ENCODE results near the gene NELL2. TPM values are rescaled to one million over a fixed set of nuclear protein-coding genes. Genes with fewer than 3 reads are reported as not detected.
"Not testable (repeated sequence)": the region's sequence is repeated elsewhere in the genome, so short reads cannot be mapped to it uniquely, and the experiment has no call there.

Gene NELL2
- total RNA-seq, 4 donors from 2014 or later, result 1.1 to 22.9 (median 15.6) TPM

- DNase-seq (ENCODE audit: low spot score) (no peak), ATAC-seq (ENCODE audit: low FRiP score) (peak; percentile 59)
- no peak for TF ChIP-seq CTCF (IDR thresholded peaks at IDR 0.05)
Measured at GRCh38 chr12:44835641-44836379, 40.3 kb downstream of the NELL2 start.

DNA sequence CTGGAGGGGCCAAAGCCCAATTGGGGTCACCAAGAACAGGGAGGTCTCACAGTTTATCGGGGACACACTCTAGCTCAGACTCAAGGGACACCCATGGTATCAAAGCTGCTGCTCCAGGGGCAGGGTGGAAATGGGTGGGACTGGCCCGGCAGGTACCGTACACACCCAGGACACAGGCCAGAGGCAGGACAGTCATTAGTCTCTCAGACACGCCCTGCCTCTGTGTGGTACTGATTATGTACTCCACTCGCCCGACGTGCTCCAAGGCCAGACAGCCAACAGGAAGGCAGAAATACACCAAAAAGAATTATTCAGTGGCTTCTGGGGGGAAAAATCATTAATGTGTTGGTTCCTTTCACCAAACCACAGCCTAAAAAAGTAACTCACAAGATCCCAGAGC lies 41.1 kb downstream of the NELL2 start:
- ATAC-seq (ENCODE audit: low FRiP score); DNase-seq (ENCODE audit: low spot score): not testable (repeated sequence)

GRCh38 chr12:44833561-44833960 lies 42.6 kb downstream of the NELL2 start:
- ATAC-seq (ENCODE audit: low FRiP score), result no peak
- no peak for TF ChIP-seq CTCF (IDR thresholded peaks at IDR 0.05)
- no peak for DNase-seq (ENCODE audit: low spot score)

GRCh38 chr12:44830566-44831055 lies 45.5 kb downstream of the NELL2 start:
- DNase-seq (ENCODE audit: low spot score), result no peak
- ATAC-seq (ENCODE audit: low FRiP score), result no peak
- no peak for TF ChIP-seq CTCF (IDR thresholded peaks at IDR 0.05)

DNA sequence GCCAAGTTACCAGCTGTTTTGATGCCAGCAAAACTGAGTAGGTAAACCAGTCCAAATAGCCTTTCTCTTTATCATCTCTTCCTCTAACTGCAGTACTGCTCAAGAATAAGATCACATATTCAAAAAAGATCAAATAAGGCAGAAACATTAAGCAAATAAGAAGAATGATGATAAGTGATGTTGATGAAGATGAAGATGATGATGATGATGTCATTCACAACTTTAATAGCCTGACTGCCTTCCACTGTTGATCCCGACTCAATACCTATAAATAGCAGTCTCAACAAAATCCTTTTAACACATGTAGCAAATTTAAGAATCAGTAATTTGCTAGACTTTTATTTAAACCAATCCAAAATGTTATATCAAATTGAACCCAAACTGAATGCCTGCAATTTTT lies 47.1 kb downstream of the NELL2 start:
- ATAC-seq (ENCODE audit: low FRiP score) (no peak), DNase-seq (ENCODE audit: low spot score) (no peak)

DNA sequence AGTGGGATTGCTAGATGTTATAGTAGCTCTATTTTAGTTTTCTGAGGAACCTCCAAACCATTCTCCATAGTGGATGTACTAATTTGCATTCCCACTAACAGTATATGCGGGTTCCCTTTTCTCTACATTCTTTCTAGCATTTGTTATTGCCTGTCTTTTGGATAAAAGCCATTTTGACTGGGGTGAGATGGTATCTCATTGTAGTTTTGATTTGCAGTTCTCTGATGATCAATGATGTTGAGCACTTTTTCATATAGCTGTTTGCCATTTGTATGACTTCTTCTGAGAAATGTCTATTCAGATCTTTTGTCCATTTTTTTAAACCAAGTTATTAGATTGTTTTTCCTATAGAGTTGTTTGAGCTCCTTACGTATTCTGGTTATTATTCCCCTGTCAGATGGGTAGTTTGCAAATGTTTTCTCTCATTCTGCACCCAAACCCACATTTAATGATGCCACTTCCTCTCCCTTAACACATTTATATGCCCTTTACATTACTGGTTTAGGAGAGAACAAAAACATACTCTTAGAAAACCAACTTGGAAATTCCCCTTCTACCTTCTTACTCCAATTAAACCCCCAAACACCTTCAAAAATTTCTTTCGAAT lies 48.2 kb downstream of the NELL2 start:
- DNase-seq (ENCODE audit: low spot score), result no peak
- ATAC-seq (ENCODE audit: low FRiP score), result no peak
- TF ChIP-seq CTCF (IDR thresholded peaks at IDR 0.05), result no peak

More for the DNA sequence above, 47.1 kb downstream of the NELL2 start:
- no peak for TF ChIP-seq CTCF (IDR thresholded peaks at IDR 0.05)

- DNase-seq (ENCODE audit: low spot score); ATAC-seq (ENCODE audit: low FRiP score): not testable (repeated sequence)
Measured at GRCh38 chr12:44821702-44822101, 54.4 kb downstream of the NELL2 start.

DNA sequence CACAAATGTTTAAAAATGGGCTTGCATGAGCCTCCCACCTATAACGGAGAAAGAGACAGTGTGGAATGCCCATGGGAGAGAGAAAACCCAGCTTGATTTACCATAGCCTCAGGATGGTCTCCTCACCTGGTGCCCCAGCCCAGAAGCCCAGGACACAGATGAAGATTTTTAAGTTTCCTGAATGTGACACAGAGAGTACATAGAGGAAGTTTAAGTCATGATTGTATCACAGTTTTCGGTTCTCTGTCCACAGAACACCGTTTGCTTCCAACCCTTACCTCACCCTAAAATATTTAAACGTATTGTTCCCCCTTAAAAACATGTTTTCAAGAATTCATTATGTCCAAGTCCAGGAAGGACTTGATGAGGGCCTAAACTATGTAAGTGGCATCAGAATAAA lies 56.2 kb downstream of the NELL2 start:
- no peak for ATAC-seq (ENCODE audit: low FRiP score)
- no peak for TF ChIP-seq CTCF (IDR thresholded peaks at IDR 0.05)
- DNase-seq (ENCODE audit: low spot score), result no peak

Measured in omental fat pad (tissue), 4 donors.